Loucy (cell line): ENCODE results near the gene MEIS1.

ENCODE experiments used
- H2AFZ ChIP-seq: fragments of 200-600 bp; sonication (generic); 2 replicates; pipeline ENCODE4 v1.6.0; 2016; ENCODE audit warnings: antibody characterized with exemption, mild to moderate bottlenecking, low read length, moderate library complexity
- H3F3A ChIP-seq: fragments of 200-600 bp; 2 replicates; pipeline ENCODE4 v1.6.0; 2016; ENCODE audit warnings: antibody characterized with exemption, low read depth, mild to moderate bottlenecking
- H3K27me3 ChIP-seq: fragments of 200-600 bp; sonication (generic); 2 replicates; pipeline ENCODE4 v1.6.1; 2014; ENCODE audit warnings: low read length, mild to moderate bottlenecking; ENCODE audit not compliant: insufficient read depth, poor library complexity, severe bottlenecking
- H3K36me3 ChIP-seq: fragments of 200-600 bp; sonication (generic); 2 replicates; pipeline ENCODE4 v1.6.1; 2016; ENCODE audit warnings: low read length; ENCODE audit not compliant: insufficient read depth
- H3K4me1 ChIP-seq: fragments of 200-600 bp; sonication (generic); 2 replicates; pipeline ENCODE4 v1.5.1; 2014; ENCODE audit warnings: low read length, mild to moderate bottlenecking; ENCODE audit not compliant: insufficient read depth, poor library complexity, severe bottlenecking
- H3K4me2 ChIP-seq: fragments of 200-600 bp; sonication (generic); 2 replicates; pipeline ENCODE4 v1.6.0; 2014; ENCODE audit warnings: antibody characterized with exemption, low read length, low read depth, mild to moderate bottlenecking; ENCODE audit not compliant: poor library complexity, severe bottlenecking
- H3K4me3 ChIP-seq: fragments of 200-600 bp; sonication (generic); 2 replicates; pipeline ENCODE4 v1.5.1; 2014; ENCODE audit warnings: low read length, mild to moderate bottlenecking, mixed read lengths; ENCODE audit not compliant: poor library complexity, severe bottlenecking
- H3K79me2 ChIP-seq: fragments of 200-600 bp; sonication (generic); 2 replicates; pipeline ENCODE4 v1.6.1; 2014; ENCODE audit warnings: low read length; ENCODE audit not compliant: insufficient read depth
- H3K9ac ChIP-seq: fragments of 200-600 bp; sonication (generic); 2 replicates; pipeline ENCODE4 v1.6.0; 2014; ENCODE audit warnings: mild to moderate bottlenecking, low read depth, low read length, moderate library complexity; ENCODE audit not compliant: poor library complexity, severe bottlenecking
- H3K9me2 ChIP-seq: fragments of 200-600 bp; sonication (generic); replicated peaks from 2 replicates; pipeline ENCODE4 v1.6.1; 2016; ENCODE audit warnings: low read depth, low read length, mixed read lengths
- H3K9me3 ChIP-seq: fragments of 200-600 bp; sonication (generic); 2 replicates; pipeline ENCODE4 v1.6.1; 2014; ENCODE audit warnings: mild to moderate bottlenecking, antibody characterized with exemption, low read length, low read depth; ENCODE audit not compliant: insufficient read depth
- H4K20me1 ChIP-seq: fragments of 200-600 bp; sonication (generic); 2 replicates; pipeline ENCODE4 v1.6.0; 2014; ENCODE audit warnings: antibody characterized with exemption, low read length, mild to moderate bottlenecking; ENCODE audit not compliant: insufficient read depth, poor library complexity, severe bottlenecking
- CTCF ChIP-seq: fragments of 200-600 bp; sonication (generic); conservative IDR thresholded peaks from 2 replicates; pipeline ENCODE4 v1.5.1; 2014; ENCODE audit warnings: mild to moderate bottlenecking, antibody characterized with exemption, low read length
- EZH2phosphoT487 ChIP-seq: fragments of 200-600 bp; IDR thresholded peaks from 2 replicates; pipeline ENCODE4 v1.6.1; 2018; ENCODE audit warnings: antibody characterized with exemption, mild to moderate bottlenecking, moderate library complexity, borderline replicate concordance

The MEIS1 gene

GRCh38 chr2:66488946-66489345 is 54.0 kb downstream of the MEIS1 start:
- no peaks in the 10 kb centered on the region for H3K9me2 ChIP-seq
- H2AFZ ChIP-seq, result no peak overlapping the region
- no peak overlapping the region for H3K4me3 ChIP-seq
- H3K4me2 ChIP-seq, result no peak overlapping the region
- H3K4me1 ChIP-seq, result no peaks in the 10 kb centered on the region
- H3K9me3 ChIP-seq, result no peaks in the 10 kb centered on the region
- H3K79me2 ChIP-seq, result no peaks in the 10 kb centered on the region
- no peaks in the 10 kb centered on the region for H4K20me1 ChIP-seq
- no peak for TF ChIP-seq CTCF
- no peak for TF ChIP-seq EZH2phosphoT487
- no peaks in the 10 kb centered on the region for H3F3A ChIP-seq
- H3K9ac ChIP-seq, result no peak overlapping the region
- H3K36me3 ChIP-seq, result no peaks in the 10 kb centered on the region
- no peaks in the 10 kb centered on the region for H3K27me3 ChIP-seq

GRCh38 chr2:66489436-66489835 is 54.5 kb downstream of the MEIS1 start:
- H3K36me3 ChIP-seq, result no peaks in the 10 kb centered on the region
- TF ChIP-seq CTCF, result no peak
- no peak for TF ChIP-seq EZH2phosphoT487
- no peak overlapping the region for H3K4me3 ChIP-seq
- no peaks in the 10 kb centered on the region for H3K79me2 ChIP-seq
- H3K27me3 ChIP-seq, result no peaks in the 10 kb centered on the region
- H4K20me1 ChIP-seq, result no peaks in the 10 kb centered on the region
- H3K4me2 ChIP-seq, result no peak overlapping the region
- no peaks in the 10 kb centered on the region for H3F3A ChIP-seq
- no peaks in the 10 kb centered on the region for H3K4me1 ChIP-seq
- H3K9ac ChIP-seq, result no peak overlapping the region
- H3K9me3 ChIP-seq, result no peaks in the 10 kb centered on the region
- H3K9me2 ChIP-seq, result no peaks in the 10 kb centered on the region
- no peak overlapping the region for H2AFZ ChIP-seq

GRCh38 chr2:66490588-66491001 is 55.7 kb downstream of the MEIS1 start:
- Histone ChIP-seq H3K36me3 (no peaks in the 10 kb centered on the region), H3K9me2 (no peaks in the 10 kb centered on the region), H3K9me3 (no peaks in the 10 kb centered on the region), H3K4me1 (no peaks in the 10 kb centered on the region), H3K79me2 (no peaks in the 10 kb centered on the region), H3K27me3 (no peaks in the 10 kb centered on the region), H3K9ac (no peak overlapping the region), H2AFZ (no peak overlapping the region), H3F3A (no peaks in the 10 kb centered on the region), H4K20me1 (no peaks in the 10 kb centered on the region), H3K4me3 (no peak overlapping the region), H3K4me2 (no peak overlapping the region)
- no peak for TF ChIP-seq CTCF
- no peak for TF ChIP-seq EZH2phosphoT487
